NK-92 (cell line): ENCODE data around the gene MAT2B.
"Not testable (repeated sequence)": the region's sequence is repeated elsewhere in the genome, so short reads cannot be mapped to it uniquely, and the experiment has no call there.

Experiments used
- DNase-seq: peaks from one replicate; lab custom pipeline; 2025; ENCODE audit not compliant: unreplicated experiment; lab: John Stamatoyannopoulos, UW

MAT2B gene

DNA sequence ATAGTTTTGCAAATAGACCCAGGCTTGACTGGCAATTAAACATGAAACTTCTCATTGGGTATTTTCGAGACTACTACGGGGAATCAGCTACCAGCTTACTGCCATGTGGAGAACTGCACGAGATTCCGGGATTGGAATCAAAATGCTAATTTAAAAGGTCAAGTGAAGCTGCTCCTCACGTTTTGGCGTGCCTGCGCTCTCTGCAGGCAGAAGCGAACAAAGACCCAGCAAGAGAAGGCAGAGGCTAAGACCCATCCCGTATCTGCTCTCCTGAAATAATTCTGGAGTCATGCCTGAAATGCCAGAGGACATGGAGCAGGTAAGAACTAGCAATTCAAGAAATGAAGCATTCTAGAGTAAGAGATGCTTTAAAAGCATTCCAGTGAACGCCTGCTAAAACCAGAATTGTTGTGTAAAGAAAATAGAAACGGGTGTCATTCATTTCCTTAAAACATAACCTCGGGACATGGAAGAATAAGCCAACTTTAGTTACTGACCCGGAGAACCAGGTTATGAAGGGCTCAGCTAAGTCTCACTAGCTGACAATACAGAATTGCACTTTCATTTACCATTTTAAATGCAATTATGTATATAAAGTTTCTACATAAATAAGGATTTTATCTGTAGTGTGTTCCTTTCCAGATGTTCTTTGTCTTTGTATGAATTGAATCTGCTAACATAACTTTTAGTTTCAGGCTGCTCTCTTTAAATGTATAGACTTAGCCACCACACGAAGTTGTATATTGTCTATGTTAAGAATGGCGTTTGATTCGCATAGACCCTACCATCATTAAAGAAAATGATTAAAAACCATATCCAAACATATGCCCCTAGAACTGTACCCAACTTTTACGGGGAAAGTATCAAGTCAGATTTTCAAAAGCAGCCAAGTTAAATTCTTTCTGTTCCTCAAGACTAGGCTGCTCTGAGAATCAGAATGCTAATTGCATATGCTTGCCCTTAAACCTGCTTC lies 2.0 kb upstream of the MAT2B start:
- no peak for DNase-seq

DNA sequence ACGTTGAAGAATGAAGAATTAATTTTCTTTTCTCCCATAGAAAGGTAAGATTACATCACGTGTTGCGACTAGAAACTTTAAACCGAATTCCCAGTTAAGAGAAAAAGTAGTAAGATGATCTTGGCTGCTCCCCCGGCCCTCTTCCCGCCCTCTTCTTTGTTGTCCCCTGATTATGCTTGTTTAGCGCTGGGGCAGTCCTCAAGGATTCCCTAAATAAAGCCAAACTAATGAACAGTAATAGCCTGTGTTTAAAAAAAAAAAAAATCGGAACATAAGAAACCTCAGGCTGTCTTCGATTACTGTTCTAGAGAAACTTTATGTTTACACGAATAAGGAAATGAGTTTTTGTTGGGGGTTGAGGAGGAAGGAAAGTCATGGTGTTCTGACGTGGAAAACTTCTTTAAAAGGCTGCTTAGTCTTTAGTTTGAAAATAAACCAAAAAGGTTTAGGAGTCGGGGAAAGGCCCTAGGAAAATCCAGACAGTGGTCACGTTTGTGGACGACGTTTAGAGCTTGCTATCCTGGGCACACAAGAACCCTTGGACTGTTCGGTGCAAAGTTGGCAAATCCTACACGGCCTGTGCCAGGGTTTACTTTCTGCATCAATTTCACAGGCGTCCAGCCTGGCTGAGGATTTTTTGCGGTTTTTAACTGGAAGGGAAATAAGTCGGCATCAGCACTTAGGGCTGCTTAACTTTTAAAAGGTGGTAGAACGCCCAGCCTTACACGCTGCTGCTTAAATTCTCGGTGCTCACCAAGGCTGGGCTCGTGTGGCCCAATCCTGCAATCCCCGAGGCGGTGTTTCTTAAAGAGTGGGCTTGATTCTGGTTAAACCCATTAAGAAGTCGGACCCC lies 1.1 kb upstream of the MAT2B start:
- DNase-seq = no peak

GRCh38 chr5:163505049-163505367 lies 411 bp upstream of the MAT2B start:
- no peak for DNase-seq

GRCh38 chr5:163506095-163506457 lies 657 bp downstream of the MAT2B start:
- no peak for DNase-seq

DNA sequence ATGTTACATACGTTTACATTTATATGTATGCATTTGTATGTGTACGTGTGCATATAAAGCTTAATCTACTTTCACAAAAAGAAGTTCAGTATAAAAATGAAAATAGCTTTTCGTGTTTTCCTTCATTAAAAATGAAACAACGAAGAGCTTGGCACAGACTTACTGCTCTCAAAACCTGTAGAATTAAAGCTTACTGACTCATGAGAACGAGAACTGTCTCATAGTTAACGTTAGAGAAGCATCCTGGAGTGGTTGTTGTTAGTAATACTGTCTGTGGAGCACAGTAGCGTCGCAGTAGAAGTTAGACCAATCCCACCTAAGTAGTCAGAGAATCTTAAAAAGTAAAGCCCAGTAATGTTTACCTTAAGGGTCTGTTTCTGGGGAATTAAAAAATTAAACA lies 1.3 kb downstream of the MAT2B start:
- DNase-seq = no peak

DNA sequence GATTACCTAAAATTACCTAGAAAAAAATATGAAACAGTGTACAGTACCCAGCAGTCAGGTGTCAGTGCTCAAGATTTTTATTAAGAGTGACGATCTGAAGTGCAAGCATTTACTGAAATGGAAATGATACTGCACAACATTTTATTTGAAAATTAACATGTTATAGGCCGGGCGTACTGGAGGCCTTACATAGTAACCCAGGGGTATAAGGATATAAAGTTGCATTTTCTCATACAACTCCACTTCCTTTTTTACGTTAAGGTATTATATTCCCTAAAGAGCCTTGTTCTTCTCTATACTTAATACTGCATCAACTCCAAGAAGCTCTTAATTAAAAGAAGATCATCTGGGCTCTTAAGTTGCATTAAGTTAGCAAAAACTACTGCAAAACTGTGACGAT lies 3.3 kb downstream of the MAT2B start:
- DNase-seq = no peak

DNA sequence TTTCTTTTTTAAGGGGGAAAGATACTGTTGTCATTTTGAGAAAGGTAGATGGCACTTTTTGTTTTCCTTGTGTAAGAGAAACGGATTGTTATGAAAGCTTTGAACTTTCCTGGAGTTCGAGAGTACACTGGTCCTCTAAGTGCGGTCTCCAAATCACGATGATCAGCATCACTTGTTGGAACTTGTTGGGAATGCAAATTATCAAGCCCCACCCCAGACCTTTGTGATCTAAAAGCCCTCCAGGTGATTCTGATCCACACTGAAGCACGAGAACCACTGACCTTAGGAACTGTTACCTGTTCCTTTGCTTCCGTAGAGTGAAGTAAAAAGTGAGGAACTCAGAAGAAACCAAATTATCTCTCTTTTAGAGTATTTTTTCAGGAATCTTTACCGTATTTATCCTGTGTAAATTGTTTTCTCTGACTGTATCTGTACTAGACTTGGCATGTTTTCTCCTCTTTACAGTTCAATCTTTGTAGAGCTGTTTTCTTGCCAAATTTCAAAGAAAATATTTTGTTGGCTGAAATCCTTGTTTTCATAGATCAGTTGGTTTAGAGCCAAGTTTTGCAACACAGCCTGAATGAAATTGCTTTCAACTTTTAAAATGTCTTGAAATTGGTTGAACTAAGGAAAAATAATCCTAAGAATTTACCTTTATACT lies 4.0 kb downstream of the MAT2B start:
- DNase-seq = no peak

DNA sequence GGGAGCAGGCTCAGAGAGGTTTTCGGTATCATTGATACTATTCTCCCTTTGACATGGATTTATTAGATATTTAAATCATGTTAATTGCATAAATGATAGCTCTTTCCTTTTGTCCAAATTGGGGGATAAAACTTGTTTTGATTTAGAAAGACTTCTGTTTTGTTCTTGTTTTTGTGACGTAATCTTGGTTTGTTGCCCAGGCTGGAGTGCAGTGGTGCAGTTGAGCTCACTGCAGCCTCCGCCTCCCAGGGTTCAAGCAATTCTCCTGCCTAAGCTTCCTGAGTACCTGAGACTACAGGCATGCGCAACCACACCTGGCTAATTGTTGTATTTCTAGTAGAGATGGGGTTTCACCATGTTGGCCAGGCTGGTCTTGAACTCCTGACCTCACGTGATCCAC lies 7.1 kb downstream of the MAT2B start:
- no peak for DNase-seq

DNA sequence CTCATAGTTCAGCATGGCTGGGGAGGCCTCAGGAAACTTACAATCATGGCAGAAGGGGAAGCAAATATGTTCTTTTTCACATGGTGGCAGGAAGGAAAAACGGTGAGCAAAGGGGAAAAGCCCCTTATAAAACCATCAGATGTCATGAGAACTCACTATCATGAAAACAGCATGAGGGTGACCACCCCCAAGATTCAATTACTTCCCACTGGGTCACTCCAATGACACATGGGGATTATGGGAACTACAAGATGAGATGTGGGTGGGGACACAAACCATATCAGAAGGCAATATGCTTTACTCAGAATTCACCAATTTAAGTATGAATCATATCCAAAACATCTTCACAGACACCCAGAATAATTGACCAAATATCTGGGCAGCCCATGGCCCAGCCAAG lies 19.7 kb downstream of the MAT2B start:
- DNase-seq = no peak

DNA sequence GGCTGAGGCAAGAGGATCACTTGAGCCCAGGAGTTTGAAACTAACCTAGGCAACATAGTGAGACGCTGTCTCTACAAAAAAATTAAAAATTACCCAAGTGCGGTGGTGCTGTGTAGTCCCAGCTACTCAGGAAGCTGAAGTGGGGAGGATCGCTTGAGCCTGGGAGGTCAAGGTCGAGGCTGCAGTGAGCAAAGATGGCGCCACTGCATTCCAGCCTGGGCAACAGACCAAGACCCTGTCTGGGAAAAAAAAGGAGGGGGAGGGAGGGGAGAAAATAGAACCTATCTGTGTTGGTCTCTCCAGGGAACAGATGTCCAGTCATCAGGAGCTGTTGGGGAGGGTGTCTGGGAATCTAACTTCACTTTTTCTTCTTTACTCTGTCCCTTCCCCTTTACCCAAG lies 24.3 kb downstream of the MAT2B start:
- DNase-seq = no peak

- DNase-seq = no peak
Observed at GRCh38 chr5:163531272-163531671, 25.9 kb downstream of the MAT2B start.

DNA sequence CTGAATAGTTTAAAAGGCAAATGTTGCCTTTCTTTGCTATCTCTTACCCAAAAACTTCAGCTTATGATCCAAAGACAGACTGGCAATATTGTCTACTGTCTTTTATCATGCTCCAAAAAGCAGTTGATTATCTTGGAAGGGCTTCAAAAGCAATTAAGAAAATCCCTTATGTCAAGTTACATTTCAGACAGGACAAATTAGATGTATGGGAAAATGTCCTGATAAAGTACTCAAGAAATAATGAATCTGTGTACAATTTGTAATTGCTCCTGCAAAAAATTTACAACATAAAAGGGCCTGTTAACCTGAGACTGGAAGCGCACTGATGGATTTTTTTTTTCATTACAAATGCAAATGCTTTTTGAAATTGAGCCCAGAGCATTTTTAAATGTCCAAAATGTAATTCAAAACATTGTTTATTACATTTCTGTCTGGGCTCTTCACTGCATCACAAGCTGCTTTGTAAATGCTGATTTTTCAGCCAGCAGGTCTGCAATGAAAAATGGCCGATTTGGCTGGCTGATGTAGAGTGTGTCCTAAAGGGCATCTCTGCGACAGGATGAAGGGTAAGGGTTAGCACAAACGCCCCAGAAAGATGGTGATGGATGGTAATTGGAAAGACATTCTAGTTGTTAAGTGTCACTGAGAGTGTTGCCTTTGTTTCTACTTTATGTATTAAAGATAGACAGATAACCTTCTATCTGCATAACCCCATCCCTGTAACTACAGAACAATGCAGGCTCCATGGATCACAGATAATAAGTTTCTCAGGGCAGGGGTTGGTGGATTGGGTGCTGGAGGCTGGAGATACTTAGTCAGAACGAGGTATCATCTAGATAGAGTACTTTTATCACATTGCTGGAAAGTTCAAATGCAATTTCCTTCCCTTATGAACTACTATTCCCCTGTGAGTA lies 27.0 kb downstream of the MAT2B start:
- no peak for DNase-seq

DNA sequence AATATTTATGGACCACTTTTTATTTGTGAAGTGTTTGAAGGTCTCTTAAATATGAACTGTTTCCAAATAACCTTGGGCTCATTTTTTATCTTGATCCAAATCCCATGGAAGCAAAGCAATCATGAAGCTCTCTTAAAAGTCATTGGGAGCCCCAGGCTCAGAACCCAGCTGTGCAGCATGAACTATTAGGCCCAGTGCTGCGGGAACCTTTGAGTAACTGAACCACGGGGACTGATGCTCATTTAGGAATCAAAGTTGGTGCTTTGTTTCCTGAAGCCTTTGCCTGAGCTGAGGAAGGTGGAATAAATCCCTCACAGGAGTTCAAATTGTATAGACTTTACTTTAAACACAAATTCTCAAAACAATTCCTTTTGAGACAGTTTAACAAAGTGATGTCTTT lies 27.8 kb downstream of the MAT2B start:
- DNase-seq = no peak

DNA sequence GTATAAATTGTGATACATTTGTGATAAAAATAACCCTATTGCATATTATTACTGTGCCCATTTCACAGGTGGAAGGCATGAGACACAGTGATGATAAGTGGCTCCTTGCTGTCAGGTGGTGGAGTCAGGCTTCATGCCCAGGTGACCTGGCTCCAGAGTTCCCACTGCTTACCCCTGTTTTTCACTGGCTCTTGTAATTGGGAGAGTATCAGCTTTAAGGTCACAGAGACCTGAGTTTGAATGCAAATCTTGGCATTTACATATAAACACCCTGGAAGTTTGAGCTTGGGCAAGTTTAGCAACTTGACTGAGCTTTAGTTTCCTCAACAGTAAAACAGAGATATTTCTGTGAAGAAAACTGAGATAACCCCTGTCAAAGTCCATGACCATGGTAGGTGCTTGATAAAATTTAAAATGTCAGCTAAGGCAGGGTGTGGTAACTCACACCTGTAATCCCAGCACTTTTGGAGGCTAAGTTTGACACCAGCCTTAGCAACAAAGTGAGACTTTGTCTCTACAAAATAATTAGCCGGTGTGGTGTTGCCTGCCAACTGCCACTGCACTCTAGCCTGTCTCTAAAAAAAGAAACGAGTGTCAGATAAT lies 29.2 kb downstream of the MAT2B start:
- no peak for DNase-seq

DNA sequence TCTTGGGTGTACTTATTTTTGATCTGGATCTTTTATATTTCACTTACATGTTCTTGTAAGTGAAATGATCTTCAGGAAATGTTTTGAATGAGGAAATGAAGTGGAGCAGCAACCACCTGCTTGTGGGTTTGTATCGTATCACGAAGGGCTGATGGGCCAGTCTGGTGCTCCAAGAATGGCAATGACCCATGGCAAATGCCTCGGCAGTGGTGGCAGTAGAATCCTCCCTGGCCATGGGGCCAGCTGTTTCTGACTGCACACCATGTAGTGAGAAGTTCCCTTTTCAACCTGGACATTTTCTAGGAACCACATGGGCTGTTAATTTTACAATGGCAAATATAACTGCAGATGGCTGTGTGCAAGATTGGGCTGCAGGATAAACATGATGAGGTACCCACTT lies 29.9 kb downstream of the MAT2B start:
- DNase-seq = no peak

DNA sequence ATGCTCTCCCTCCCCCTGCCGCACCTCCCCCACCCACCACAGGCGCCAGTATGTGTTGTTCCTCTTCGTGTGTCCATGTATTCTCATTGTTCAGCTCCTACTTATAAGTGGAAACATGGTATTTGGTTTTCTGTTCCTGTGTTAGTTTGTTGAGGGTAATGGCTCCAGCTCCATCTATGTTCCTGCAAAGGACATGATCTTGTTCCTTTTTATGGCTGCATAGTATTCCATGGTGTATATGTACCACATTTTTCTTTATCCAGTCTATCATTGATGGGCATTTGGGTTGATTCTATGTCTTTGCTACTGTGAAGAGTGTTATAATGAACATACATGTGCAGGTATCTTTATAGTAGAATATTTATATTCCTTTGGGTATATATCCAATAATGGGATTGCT lies 31.0 kb downstream of the MAT2B start:
- DNase-seq = not testable (repeated sequence)

DNA sequence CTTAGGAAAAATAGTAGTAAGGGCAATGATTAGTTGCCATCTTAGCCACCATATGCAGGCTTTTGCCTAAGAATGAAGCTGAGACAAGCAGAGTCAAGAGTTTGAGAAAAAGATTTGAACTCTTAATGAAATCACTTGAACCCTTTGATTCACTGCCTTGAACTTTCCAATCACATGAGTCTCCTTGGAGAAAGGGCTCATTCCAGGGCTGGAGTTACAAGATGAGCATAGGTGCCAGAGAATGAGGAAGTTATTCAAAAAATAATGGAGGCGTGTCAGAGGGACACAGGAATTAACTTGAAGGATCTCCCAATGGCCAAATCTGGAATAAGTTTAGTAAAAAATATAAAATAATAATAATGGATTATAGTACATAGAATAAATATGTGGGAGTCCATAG lies 35.3 kb downstream of the MAT2B start:
- no peak for DNase-seq

DNA sequence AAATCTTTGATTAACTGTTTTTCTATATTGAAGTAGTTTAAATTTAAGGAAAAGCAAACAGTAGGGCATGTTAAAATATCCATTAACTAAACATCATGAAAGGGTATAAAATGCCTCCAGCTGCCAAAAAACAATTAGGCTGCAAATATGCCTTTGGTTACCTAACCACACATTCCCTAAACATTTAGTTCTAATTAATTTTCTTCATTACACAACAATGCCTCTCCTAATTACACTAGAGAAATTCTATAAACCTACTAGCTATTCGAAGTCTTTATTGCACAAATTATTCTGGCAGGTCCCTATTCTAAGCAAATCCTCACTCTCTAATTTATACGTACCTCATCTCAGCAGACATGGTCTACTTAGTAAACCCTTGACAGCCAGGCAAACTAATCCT lies 37.4 kb downstream of the MAT2B start:
- no peak for DNase-seq

- DNase-seq = no peak
Observed at GRCh38 chr5:163544041-163544440, 38.6 kb downstream of the MAT2B start.

DNA sequence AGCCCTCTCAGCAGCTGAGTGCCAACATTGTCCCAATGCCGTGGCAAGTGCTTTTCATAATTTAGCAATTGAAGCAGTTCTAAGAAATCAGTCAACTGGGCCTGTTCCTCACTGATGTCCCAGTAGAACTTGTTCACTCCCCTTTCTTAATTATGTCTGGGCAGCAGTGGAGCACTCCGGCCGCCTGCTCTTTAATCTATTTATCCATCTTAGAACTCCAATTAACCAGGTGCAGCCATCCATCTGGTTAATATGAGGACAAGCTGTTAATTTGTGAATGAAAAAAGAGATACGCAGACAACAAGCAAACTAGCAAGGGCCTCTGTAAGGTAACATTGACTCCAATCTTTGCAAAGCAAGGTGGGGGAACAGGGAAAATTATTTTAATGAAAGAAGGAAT lies 39.4 kb downstream of the MAT2B start:
- no peak for DNase-seq
